KBM-7 (cell line): ENCODE measurements around the gene SHC1.

Source experiments
- DNase-seq: peaks from one replicate; pipeline ENCODE4 v3.0.0-alpha.2; 2015
- in situ Hi-C: fragments of 300-500 bp; cut with MboI; formaldehyde crosslinking; loops from 2 replicates; pipeline ENCODE4 v1.14.3; 2020; ENCODE audit warnings: low sequenced_read_pairs, low pct_unique_long_range_greater_than_20kb, mixed read lengths

SHC1 gene

GRCh38 chr1:154923695-154924094 is 46.9 kb downstream of the SHC1 start:
- in situ Hi-C loops, result no loop called here
- DNase-seq, result no peak

- no peak for DNase-seq
Observed at GRCh38 chr1:154913273-154913672, 57.3 kb downstream of the SHC1 start.

DNA sequence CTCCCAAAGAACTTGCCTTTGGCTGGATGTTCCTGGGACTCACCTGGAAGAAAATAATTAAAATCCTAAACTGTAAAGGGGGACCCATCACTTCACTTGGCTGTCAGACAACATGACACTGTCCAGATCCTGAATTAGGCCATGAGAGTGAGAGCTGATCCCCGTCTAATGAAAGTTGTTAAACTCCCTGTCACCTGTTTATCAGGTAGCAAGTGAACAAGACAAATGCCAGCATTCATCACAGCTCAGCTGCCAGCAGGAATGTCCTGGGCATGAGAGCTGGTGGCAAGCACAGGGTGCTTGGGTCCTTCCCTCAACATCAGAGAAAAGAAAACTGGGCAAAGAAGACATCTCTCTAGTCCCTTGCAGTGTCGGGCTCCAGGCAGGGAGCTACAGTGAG is 57.8 kb downstream of the SHC1 start:
- DNase-seq, result no peak
- in situ Hi-C loops, result no loop called here

More at GRCh38 chr1:154913273-154913672, 57.3 kb downstream of the SHC1 start:
- in situ Hi-C loops, result no loop called here
